ENCODE data around the gene CLCN3.

CLCN3 gene

DNA sequence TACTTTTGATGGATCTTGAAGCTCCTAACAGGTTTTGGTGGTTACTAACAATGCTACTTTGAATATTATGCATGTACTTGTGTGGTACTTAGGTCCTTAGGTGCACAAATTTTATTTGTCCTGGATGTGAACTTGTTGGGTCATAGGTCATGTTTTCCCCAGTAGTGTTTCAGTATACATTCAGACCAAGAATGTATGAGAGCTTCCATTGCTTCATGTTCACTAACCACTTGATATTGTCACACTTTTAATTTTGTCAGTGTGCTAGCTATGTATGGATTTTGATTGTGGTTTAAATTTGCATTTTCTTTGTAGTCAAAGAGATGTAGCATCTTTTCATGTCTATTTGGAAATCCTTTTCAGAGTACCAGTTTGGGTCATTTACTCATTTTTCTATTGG lies 32.2 kb downstream of the CLCN3 start:
- no peak overlapping the region for H3K4me3 ChIP-seq (replicated peaks; ENCODE audit: low read depth, low read length)
- TF ChIP-seq, protein P1, sequence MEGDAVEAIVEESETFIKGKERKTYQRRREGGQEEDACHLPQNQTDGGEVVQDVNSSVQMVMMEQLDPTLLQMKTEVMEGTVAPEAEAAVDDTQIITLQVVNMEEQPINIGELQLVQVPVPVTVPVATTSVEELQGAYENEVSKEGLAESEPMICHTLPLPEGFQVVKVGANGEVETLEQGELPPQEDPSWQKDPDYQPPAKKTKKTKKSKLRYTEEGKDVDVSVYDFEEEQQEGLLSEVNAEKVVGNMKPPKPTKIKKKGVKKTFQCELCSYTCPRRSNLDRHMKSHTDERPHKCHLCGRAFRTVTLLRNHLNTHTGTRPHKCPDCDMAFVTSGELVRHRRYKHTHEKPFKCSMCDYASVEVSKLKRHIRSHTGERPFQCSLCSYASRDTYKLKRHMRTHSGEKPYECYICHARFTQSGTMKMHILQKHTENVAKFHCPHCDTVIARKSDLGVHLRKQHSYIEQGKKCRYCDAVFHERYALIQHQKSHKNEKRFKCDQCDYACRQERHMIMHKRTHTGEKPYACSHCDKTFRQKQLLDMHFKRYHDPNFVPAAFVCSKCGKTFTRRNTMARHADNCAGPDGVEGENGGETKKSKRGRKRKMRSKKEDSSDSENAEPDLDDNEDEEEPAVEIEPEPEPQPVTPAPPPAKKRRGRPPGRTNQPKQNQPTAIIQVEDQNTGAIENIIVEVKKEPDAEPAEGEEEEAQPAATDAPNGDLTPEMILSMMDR (IDR thresholded peaks at IDR 0.05; ENCODE audit: low read length, missing control alignments), result no peak
- no peak for DNase-seq (ENCODE audit: low read depth)

DNA sequence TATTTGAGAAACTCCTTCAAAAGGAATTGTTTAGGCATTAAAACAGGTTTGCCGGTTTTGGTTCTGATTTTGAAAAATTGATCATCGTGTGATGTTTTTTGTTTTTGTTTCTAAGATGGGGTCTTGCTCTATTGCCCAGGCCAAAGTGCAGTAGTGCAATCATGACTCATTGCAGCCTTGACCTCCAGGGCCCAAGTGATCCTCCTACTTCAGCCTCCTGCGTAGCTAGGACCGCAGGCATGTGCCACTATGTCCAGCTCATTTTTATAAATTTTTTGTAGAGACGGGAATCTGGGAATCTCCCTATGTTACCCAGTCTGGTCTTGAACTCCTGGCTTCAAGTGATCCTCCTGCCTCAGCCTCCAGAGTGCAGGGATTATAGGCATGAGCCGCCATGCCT lies 35.0 kb downstream of the CLCN3 start:
- no peak for DNase-seq (ENCODE audit: low read depth)
- H3K4me3 ChIP-seq (replicated peaks; ENCODE audit: low read depth, low read length), result no peak overlapping the region
- TF ChIP-seq, protein P1 (IDR thresholded peaks at IDR 0.05; ENCODE audit: low read length, missing control alignments), result no peak

DNA sequence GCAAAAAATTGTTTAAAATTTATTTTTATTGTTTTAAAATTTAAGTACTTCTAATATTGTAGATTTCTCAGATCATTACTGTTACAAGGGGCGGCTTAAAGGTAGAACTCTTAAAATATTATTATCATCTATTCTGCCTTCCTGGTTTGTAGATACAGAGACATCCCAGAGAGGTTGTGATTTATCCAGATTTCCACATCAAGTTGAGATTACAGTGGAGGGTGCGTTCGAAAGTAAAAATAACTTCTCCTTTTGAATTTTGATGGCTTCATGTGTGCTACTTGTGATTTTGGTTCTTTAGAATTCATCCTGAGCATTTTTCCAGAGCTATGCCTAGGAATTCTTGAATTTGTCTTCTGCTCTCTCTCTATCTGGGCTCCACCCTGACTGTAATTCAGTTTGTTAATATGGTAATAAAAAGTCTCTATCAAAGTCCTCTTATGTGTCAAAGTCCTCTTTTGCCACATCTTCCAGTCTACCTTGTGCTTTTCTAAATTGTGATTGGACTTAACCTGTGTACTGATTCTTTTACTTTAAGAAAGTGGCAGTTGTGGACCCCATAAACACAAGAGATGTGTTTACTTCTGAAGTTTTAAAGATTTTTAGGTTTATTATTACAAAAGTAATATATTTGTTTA lies 37.2 kb downstream of the CLCN3 start:
- TF ChIP-seq, protein P1 (IDR thresholded peaks at IDR 0.05; ENCODE audit: low read length, missing control alignments), result no peak
- DNase-seq (ENCODE audit: low read depth), result no peak
- no peak overlapping the region for H3K4me3 ChIP-seq (replicated peaks; ENCODE audit: low read depth, low read length)

DNA sequence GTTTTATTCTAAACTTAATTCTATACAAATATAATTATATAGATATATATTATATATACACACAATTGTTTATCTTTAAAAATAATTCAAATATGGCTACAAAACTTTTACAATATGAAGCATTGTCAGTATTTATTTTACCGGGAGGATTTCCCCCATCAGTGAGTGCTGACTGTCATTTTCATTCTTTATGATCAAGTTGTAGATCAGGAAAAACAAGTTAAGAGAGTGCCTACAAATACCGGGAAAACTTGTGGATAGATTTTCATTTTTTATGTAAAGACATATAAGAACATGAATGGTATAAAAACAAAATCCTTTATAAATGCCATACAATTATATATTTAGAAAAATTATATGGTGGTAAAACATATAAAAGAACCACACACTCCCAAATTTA lies 37.8 kb downstream of the CLCN3 start:
- DNase-seq (ENCODE audit: low read depth), result no peak
- TF ChIP-seq, protein P1 (IDR thresholded peaks at IDR 0.05; ENCODE audit: low read length, missing control alignments), result no peak
- no peak overlapping the region for H3K4me3 ChIP-seq (replicated peaks; ENCODE audit: low read depth, low read length)

DNA sequence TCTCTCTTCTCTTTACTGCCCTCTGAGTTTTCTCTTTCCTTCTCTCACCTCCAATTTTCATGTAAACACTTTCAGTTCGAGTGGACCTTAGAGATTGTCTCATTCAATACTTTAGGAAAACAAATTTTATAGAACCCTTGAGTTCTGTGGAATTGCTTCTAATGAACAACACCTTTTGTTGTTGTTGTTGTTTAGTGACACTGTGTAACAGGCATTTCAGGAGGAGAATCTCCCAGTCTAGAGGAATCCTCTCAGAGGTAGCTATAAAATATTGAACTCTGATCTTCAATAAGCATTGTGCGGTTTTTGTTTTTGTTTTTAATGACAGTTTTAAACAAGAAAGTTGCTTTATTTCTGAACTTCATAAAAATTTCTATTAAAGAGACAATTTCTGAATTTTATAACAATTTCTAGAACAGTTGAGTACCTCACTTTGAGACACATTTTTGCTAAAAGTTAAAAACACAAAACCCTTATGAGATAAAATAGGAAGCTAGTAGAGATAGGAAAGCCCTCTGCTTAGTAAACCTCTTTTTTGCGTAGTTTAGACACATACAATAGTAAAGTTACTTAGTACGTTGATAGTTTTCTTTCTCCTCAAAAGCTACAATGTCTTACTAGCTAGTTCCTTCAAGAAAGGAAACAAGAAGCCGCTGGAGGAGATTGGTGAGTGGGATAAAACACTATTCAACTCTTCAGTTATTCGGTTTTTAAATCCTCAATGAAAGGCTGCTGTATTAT lies 38.8 kb downstream of the CLCN3 start:
- H3K4me3 ChIP-seq (replicated peaks; ENCODE audit: low read depth, low read length), result peak overlapping the region; percentile 62
- DNase-seq (ENCODE audit: low read depth), result peak; percentile 9
- TF ChIP-seq, protein P1 (IDR thresholded peaks at IDR 0.05; ENCODE audit: low read length, missing control alignments), result no peak

DNA sequence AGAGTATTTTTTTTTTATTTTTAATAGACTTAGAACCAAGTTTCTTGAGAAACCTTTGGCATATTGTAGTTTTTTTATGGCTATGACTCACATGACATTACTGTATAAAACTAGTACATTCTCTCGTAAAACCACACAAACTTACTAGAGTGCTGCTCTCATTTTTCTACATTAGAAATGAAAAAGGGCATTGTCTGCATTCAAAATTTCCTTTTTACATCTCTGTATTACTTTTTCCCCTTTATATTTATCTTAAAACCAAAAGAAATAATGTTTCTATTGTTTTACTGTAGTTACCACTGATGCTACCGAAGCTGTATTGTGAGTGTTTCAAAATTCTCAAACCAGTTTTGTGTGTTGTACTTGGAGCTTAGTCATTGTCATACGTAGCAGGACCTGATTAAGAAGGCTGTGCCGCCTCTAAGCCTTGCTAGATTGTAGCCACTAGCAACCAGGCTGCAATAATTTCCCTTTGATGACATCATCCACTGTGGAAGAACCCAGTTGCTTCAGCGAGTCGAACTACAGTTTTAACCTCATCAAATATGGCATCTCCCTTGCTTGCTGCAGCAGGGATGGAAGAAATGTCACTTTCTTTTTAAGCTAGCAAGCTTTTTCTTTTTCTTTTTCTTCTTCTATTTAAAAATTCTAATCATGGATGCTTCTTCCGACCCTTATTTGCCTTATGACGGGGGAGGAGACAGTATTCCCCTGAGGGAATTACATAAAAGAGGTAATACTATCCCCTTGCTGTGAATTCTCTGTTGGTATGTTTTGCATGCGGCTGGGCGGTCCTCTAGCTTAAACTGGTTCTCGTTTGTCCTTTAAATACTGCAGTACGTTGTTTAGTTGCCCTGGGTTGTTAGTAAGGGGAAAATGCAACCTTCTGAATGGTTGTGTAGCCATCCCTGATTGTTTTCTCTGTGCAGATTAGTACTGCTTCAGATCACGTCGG lies 39.6 kb downstream of the CLCN3 start:
- DNase-seq (ENCODE audit: low read depth), result peak; percentile 100
- TF ChIP-seq, protein P1 (IDR thresholded peaks at IDR 0.05; ENCODE audit: low read length, missing control alignments), result no peak
- H3K4me3 ChIP-seq (replicated peaks; ENCODE audit: low read depth, low read length), result peak overlapping the region; percentile 62
